Prostate gland (tissue), 2 donors: Measurements from ENCODE around the gene PWP1.

Source experiments
- CTCF ChIP-seq, 4 experiments: fragments of 200-600 bp in 2 of 4; fragments of 450-650 bp in 2 of 4; sonication (generic) in 2 of 4; IDR thresholded peaks; 1 replicate in 3 of 4; 2 replicates in 1 of 4; pipeline ENCODE4 v1.5.1; 2016 to 2019; ENCODE audit warnings: antibody characterized with exemption in 4 of 4, mild to moderate bottlenecking in 2 of 4, moderate library complexity in 2 of 4
- POLR2A ChIP-seq: fragments of 450-650 bp; IDR thresholded peaks from one replicate; pipeline ENCODE4 v1.6.1; 2016; ENCODE audit warnings: antibody characterized with exemption, mild to moderate bottlenecking
- POLR2AphosphoS5 ChIP-seq: sonication (generic); formaldehyde crosslinking; IDR thresholded peaks from one replicate; pipeline ENCODE4 v1.6.1; 2017; ENCODE audit warnings: antibody characterized with exemption

GRCh38 chr12:107731366-107731765 is 45.8 kb downstream of the PWP1 start:
- no peak for TF ChIP-seq POLR2A
- no peak for TF ChIP-seq CTCF (IDR thresholded peaks at IDR 0.05)
- TF ChIP-seq POLR2AphosphoS5: no peak
